Coronary artery (tissue), 2 donors: ENCODE data around the gene PLG.
"Not testable (repeated sequence)": the region's sequence is repeated elsewhere in the genome, so short reads cannot be mapped to it uniquely, and the experiment has no call there.

Experiments used
- DNase-seq: peaks from one replicate; pipeline ENCODE4 v3.0.0-alpha.2; 2017; ENCODE audit warnings: low spot score
- H3K27ac ChIP-seq, 2 donors: fragments of 200-600 bp; sonication (generic); one replicate each; pipeline ENCODE4 v1.5.1; 2016 to 2019
- H3K4me3 ChIP-seq: fragments of 200-600 bp; sonication (generic); 2 replicates; pipeline ENCODE4 v1.5.1; 2016; ENCODE audit warnings: mild to moderate bottlenecking, moderate library complexity
- TF ChIP-seq, protein P1 (sequence below): fragments of 200-600 bp; sonication (generic); IDR thresholded peaks from one replicate; pipeline ENCODE4 v1.5.1; 2019; ENCODE audit warnings: antibody characterized with exemption

The PLG gene

DNA sequence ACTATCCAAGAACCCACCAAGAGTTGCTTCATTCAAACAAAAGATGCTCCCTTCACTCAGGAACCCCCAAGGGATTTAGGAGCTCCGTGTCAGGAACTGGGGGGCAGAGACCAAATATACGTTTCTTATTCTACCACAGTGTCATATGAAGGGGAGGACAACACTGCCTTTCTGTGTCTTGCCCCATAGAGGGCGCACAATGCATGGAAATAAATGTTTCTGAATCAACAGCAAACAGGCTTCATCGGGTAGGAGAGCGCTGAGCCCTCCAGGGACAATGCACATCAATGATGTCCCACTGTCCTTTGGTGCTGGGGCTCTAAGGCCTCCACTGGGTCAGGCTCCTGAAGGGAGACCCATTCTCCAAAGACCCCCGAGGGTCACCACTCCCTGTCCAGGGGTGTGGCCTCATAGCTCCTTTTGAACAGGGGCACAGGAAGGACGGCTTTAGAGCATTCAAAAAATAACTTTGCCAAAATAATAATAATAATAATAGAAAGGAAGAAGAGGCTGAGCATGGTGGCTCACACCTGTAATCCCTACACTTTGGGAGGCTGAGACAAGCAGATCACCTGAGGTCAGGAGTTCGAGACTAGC, 31.1 kb downstream of the PLG start:
- Histone ChIP-seq H3K4me3 (no peak overlapping the region), H3K27ac (no peak overlapping the region)
- no peak for DNase-seq
- TF ChIP-seq, protein P1, sequence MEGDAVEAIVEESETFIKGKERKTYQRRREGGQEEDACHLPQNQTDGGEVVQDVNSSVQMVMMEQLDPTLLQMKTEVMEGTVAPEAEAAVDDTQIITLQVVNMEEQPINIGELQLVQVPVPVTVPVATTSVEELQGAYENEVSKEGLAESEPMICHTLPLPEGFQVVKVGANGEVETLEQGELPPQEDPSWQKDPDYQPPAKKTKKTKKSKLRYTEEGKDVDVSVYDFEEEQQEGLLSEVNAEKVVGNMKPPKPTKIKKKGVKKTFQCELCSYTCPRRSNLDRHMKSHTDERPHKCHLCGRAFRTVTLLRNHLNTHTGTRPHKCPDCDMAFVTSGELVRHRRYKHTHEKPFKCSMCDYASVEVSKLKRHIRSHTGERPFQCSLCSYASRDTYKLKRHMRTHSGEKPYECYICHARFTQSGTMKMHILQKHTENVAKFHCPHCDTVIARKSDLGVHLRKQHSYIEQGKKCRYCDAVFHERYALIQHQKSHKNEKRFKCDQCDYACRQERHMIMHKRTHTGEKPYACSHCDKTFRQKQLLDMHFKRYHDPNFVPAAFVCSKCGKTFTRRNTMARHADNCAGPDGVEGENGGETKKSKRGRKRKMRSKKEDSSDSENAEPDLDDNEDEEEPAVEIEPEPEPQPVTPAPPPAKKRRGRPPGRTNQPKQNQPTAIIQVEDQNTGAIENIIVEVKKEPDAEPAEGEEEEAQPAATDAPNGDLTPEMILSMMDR, result peak; percentile 54

DNA sequence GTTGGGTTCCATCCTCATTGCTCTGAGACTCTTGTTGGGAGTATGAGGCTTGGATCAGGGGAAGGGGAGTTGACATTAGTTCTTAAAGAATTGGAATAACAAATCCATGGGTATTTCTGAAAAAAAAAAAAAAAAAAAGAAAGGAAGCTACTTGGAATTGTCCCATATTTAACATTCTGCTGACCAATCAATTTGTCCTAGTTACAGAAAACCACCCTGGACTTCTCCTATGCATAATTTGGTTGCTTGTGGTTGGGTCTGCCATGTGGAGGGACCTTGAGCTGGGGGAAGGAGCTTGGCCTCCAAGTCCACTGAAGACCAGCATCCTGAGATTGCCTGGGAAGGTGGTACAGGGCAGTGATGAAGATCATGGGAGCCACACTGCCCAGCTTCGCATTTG, 32.6 kb downstream of the PLG start:
- H3K4me3 ChIP-seq, result no peak overlapping the region
- no peak for DNase-seq
- H3K27ac ChIP-seq, result no peak overlapping the region
- TF ChIP-seq, protein P1, result no peak

DNA sequence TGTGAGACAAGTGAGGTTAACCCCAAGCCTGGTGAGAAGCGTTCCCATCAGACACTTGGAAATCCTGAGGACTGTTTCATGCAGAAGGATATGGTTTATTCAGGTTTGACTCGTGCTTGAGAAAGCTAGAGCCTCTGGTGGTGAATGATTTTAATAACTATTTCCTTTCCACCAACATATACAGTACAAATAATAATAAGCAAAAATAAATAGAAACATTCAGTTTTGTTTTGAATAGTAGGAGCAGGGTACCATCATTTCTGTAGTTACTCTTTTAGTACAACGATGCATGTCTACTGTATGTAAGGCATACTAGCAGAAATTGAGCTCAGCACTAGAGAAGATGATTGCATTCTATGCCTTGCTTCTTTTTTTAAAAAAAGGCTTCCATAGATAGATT, 33.5 kb downstream of the PLG start:
- Histone ChIP-seq H3K27ac (no peak overlapping the region), H3K4me3 (no peak overlapping the region)
- no peak for DNase-seq
- TF ChIP-seq, protein P1, result no peak

DNA sequence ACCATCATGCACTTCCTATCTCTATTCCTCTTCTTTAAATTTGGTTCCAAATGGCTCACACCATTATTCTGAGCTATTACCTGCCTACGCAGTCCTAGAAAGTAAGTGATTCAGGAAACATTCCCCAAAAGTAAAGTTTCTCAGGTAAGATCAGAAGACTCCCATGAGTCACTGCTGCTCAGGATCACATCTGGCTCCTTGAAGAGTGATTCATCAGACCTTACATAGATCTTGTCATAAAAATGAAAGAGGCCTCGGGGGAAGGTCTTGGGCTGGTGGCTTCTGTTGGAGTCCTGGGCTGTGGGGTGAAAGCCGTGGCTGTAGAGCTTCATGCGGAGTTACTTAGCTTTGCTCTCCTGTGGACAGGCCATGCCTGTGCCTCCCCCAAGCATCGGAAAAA, 35.9 kb downstream of the PLG start:
- TF ChIP-seq, protein P1, result no peak
- DNase-seq, result no peak
- Histone ChIP-seq H3K4me3 (no peak overlapping the region), H3K27ac (no peak overlapping the region)

DNA sequence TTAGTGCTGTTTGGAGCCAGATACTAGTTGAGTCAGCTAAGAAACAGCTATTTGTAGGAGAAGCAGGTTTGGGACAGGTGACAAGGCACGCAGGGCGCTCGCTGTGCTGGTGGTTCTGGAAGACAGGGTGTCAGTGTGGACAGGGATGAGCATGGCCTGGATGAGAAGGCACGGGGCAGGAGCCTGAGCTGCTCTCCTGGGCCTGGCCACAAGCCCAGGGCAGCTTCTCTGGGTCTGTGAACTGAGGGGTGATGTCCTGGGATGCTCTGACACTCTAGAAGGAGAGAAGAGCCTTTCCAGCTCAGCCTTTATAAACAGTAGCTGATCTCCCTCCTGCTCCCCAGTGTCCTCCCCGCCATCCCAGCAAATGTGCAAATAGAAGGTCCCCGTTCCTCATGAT, 37.9 kb downstream of the PLG start:
- H3K4me3 ChIP-seq, result no peak overlapping the region
- TF ChIP-seq, protein P1, result no peak
- no peak for DNase-seq
- H3K27ac ChIP-seq, result no peak overlapping the region

DNA sequence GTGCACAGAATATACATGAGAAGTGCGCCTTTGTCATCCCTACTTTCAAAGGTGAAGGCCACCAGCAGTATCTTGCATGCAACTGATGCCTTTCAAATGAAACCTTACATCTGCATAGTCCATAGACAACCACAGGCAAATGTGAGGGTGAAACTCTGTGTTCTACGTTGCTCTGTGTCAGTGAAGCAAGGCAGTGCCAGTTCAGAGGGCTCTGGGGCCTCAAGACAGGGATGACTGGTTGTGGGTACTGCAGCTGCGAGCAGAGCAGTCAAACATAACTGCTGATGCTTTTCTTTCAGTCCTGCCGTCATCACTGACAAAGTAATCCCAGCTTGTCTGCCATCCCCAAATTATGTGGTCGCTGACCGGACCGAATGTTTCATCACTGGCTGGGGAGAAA, 39.0 kb downstream of the PLG start:
- not testable (repeated sequence) for H3K4me3 ChIP-seq, H3K27ac ChIP-seq, DNase-seq

DNA sequence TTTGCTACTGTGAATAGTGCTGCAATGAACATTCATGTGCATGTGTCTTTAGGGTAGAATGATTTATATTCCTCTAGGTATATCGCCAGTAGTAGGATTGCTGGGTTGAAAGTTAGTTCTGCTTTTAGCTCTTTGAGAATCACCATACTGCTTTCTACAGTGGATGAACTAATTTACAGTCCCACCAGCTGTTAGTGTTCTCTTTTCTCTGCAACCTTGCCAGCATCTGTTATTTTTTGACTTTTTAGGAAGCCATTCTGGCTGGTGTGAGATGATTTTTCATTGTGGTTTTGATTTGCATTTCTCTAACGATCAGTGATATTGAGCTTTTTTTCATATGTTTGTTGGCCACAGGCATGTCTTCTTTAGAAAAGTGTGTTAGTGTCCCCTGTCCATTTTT, 40.0 kb downstream of the PLG start:
- no peak overlapping the region for H3K27ac ChIP-seq
- DNase-seq, result no peak
- TF ChIP-seq, protein P1, result no peak
- no peak overlapping the region for H3K4me3 ChIP-seq

DNA sequence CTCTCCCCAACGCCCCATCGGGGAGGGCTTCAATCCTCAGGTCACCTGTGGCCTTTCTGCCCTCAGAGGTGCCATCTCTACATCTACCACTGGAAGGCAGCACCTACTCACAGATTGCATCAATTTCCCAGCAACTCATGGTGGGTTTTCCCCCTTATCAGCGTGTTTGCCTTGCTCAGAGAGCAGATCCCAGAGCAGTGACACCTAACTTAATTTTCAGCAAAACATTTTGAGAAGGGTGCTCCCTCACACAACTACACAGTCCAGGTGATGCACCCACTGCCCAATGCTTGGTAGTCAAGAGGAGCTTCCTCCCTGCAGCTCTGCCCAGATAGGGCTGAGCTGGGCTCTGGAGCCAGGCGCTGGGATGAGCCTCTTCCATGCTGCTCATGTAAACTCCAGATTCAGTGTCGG, 48.2 kb downstream of the PLG start:
- H3K27ac ChIP-seq, result no peak overlapping the region
- DNase-seq, result no peak
- no peak overlapping the region for H3K4me3 ChIP-seq
- TF ChIP-seq, protein P1, result no peak

DNA sequence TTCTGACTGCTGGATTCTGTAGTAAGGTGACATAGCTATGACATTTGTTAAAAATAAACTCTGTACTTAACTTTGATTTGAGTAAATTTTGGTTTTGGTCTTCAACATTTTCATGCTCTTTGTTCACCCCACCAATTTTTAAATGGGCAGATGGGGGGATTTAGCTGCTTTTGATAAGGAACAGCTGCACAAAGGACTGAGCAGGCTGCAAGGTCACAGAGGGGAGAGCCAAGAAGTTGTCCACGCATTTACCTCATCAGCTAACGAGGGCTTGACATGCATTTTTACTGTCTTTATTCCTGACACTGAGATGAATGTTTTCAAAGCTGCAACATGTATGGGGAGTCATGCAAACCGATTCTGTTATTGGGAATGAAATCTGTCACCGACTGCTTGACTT, 51.2 kb downstream of the PLG start:
- DNase-seq, H3K27ac ChIP-seq, H3K4me3 ChIP-seq: not testable (repeated sequence)
